ENCODE results near the gene KLHL34. TPM values are rescaled to one million over a fixed set of nuclear protein-coding genes. Genes with fewer than 3 reads are reported as not detected.

KLHL34 gene
- total RNA-seq, 2 donors from 2014 or later, result not detected

DNA sequence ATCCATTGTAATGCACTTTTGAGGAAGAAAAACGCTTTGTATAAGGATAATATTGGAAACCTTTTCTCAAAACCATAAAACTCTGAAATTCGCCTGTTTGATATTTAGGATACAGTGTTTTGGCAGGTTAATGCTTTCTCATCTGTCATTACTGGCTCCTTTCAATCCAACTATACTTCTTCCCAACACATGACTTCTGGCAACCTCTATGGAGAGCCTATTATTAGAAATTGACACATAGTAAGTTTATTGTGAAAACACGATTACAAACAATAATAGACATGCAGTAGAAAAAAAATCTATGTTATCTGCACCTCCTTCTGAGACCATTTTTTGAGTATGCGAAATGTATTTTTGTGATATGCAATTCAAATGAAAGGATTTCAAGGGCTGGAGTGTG lies 4.6 kb upstream of the KLHL34 start:
- ATAC-seq (no peak), DNase-seq (ENCODE audit: low spot score) (no peak)
- Mint-ChIP-seq H3K4me1 (ENCODE audit: low read depth in 2 of 2) (no peaks in the 10 kb centered on the region), H3K36me3 (no peaks in the 10 kb centered on the region), H3K4me3 (no peak overlapping the region), H3K27me3 (peaks cover 10 to 11% of the 10 kb centered on the region in 2 donors), H3K9me3 (no peaks in the 10 kb centered on the region), H3K27ac (no peak overlapping the region)

DNA sequence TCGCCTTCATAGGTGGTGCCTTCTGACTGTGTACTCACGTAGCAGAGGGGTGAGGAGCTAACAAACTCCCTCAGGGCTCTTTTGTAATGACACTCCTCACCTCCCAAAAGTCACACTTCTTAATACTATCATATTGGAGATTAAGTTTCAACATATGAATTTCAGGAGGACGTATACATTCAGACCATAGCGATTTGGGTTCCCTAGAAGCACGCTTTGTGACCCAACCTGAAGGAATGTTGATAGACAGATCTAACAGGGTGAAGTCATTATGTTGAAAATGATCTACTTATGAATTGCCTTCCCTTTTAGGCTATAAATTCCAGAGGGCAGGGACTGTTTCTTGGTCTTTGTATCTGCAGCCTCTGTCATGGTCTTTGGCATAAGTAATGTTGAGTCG lies 3.2 kb upstream of the KLHL34 start:
- H3K27ac Mint-ChIP-seq, result no peak overlapping the region
- DNase-seq (ENCODE audit: low spot score) (no peak), ATAC-seq (no peak)
- H3K4me3 Mint-ChIP-seq, result no peak overlapping the region
- no peaks in the 10 kb centered on the region for H3K36me3 Mint-ChIP-seq
- H3K9me3 Mint-ChIP-seq, result no peaks in the 10 kb centered on the region
- H3K27me3 Mint-ChIP-seq, result peaks cover 10 to 13% of the 10 kb centered on the region in 2 donors
- H3K4me1 Mint-ChIP-seq (ENCODE audit: low read depth in 2 of 2), result no peaks in the 10 kb centered on the region

DNA sequence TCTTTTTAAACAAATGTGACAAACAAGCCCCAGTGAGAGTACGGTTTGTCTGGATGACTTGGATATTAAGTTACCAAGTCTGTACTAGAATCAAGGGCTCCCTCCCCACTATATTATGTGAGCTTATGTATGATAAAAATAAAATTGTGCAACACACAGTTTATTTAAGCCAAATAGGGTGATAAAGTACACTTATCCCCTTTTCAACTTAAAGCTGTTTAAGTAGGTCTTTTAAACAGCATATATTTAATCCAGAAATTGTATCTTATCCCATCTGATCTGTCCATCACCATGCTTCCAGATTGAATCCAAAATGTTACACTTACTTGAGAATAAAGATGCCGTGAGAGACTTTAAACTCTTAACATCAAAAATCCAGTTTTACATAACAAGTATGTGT lies 2.0 kb upstream of the KLHL34 start:
- Mint-ChIP-seq H3K27me3 (peaks cover 10 to 11% of the 10 kb centered on the region in 2 donors), H3K4me1 (ENCODE audit: low read depth in 2 of 2) (no peaks in the 10 kb centered on the region), H3K4me3 (no peak overlapping the region), H3K9me3 (no peaks in the 10 kb centered on the region), H3K36me3 (no peaks in the 10 kb centered on the region), H3K27ac (no peak overlapping the region)
- no peak for ATAC-seq
- DNase-seq (ENCODE audit: low spot score), result no peak

DNA sequence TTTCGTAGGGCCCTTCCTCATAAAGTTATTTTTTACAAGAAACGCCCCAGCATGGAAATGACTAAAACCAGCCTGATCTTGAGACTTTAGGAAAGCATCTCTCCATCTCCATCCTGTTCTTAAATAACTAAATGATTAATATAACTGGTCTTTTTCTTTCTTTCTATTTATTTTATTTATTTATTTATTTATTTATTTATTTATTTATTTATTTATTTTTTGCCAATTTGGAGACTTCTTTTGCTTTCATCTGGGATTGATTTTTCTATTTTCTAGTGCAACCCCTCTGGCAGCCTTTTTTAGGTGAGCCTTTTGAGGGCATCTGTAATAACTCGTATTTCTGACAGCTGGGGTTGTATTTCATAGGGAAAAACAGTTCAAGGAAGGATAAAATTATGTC lies 1.2 kb upstream of the KLHL34 start:
- Mint-ChIP-seq H3K27ac (no peak overlapping the region), H3K4me1 (ENCODE audit: low read depth in 2 of 2) (no peaks in the 10 kb centered on the region)

DNA sequence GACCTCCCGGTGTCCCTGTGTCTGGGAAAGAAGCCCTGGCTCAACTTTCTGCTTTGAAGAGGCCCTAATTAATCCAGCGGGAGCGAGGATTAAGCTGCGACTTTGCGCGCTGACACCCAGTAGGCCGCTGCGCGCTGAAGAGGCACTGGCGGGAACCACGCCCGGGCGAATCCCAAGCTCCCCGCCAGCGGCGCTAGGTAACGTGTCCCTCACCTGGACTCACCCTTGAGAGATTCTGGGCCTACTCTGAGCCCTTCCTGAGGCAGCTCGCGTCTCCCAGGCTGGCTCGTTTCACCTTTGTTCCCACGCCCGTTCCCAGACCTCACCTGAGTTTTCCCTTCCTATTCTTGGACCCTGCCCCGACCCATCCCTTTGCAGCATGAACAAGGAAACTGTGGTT lies 616 bp upstream of the KLHL34 start:
- Mint-ChIP-seq H3K4me3 (no peak overlapping the region), H3K4me1 (ENCODE audit: low read depth in 2 of 2) (no peaks in the 10 kb centered on the region), H3K27ac (no peak overlapping the region), H3K27me3 (peaks cover 10 to 11% of the 10 kb centered on the region in 2 donors), H3K9me3 (no peaks in the 10 kb centered on the region), H3K36me3 (no peaks in the 10 kb centered on the region)
- DNase-seq (ENCODE audit: low spot score), result no peak
- no peak for ATAC-seq

More for the DNA sequence above, 1.2 kb upstream of the KLHL34 start:
- no peak overlapping the region for H3K4me3 Mint-ChIP-seq
- ATAC-seq (no peak), DNase-seq (ENCODE audit: low spot score) (no peak)
- H3K9me3 Mint-ChIP-seq, result no peaks in the 10 kb centered on the region
- H3K27me3 Mint-ChIP-seq, result peaks cover 10 to 11% of the 10 kb centered on the region in 2 donors
- H3K36me3 Mint-ChIP-seq, result no peaks in the 10 kb centered on the region

DNA sequence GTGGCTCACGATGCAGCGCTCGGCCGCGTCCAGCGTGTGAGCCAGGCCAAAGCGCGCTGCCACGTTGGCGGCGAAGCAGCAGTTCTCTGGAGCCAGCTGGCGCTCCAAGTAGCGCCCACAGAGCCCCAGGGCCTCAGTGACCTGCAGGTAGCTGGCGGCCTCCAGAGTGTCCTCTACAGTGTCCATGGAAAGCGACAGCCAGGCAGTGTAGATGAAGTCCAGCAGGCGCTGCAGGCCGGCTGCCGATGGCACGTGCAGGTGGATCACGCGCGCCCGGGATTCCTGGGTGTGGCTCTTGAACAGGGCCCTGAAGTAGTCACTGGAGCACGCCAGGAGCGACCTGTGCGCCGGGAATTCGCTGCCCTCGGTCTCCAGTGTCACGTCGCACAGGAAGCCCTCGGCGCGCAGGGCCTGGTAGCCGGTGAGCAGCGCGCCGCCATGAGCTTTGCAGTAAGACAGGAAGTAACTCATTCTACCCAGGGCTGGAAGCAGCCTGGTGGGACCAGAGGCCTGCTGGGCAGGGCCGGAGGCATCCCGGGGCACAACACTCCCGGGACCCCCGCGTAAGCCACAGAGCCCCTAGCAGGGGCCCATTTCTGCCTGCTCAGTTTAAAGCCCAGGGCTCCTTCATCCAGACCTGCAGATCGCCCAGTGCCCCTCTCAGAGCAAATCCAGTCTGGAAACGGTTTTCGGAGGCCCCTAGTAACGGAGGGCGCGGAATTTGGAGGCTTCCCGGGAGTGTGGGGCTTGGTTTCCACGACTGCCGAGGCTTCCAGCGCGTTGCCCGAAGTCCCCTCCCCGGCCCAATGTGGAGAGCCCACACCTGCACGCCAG lies 595 bp downstream of the KLHL34 start:
- Mint-ChIP-seq H3K27ac (no peak overlapping the region), H3K36me3 (no peaks in the 10 kb centered on the region), H3K27me3 (peaks cover 7 to 11% of the 10 kb centered on the region in 2 donors), H3K4me1 (ENCODE audit: low read depth in 2 of 2) (no peaks in the 10 kb centered on the region), H3K4me3 (no peak overlapping the region), H3K9me3 (no peaks in the 10 kb centered on the region)
- DNase-seq (ENCODE audit: low spot score) (no peak), ATAC-seq (no peak)

DNA sequence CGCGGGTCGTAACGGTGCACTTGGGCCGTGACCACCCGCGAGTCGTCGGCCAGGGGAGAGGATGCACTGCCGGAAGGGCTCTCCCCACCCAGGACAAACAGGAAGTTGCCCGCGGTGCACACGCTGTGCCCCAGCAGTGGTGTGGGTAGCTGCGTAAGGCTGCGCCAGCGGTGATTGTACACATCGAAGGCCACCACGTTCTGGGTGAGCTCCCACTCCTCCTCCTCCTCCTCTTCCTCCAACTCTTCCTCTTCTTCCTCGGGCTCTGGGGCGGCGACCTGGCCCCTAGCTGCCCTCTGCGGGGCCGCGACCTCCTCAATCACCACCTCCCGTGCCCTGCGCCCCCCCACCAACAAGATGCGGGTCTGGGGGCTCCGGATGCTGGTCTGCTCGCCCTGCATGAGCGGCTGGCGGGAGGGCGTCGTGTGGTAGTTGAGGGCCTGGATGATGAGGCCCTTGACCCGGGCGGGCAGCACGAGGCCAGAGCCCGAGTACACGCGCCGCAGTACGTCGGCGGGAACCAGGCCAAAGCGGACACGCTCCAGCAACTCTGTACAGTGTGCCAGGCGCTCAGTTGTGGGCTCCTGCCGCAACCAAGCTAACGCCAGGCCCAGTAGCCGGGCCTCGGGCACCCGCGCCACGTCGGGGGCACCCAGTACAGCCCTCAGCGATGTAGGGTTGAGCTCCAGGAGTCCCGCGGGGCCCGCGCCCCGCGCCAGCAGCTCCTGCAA lies 1.4 kb downstream of the KLHL34 start:
- ATAC-seq (no peak), DNase-seq (ENCODE audit: low spot score) (no peak)
- H3K27me3 Mint-ChIP-seq, result peaks cover 0 to 6% of the 10 kb centered on the region in 2 donors
- no peaks in the 10 kb centered on the region for H3K36me3 Mint-ChIP-seq
- H3K4me1 Mint-ChIP-seq (ENCODE audit: low read depth in 2 of 2), result no peaks in the 10 kb centered on the region
- no peaks in the 10 kb centered on the region for H3K9me3 Mint-ChIP-seq
- no peak overlapping the region for H3K4me3 Mint-ChIP-seq
- H3K27ac Mint-ChIP-seq, result no peak overlapping the region

DNA sequence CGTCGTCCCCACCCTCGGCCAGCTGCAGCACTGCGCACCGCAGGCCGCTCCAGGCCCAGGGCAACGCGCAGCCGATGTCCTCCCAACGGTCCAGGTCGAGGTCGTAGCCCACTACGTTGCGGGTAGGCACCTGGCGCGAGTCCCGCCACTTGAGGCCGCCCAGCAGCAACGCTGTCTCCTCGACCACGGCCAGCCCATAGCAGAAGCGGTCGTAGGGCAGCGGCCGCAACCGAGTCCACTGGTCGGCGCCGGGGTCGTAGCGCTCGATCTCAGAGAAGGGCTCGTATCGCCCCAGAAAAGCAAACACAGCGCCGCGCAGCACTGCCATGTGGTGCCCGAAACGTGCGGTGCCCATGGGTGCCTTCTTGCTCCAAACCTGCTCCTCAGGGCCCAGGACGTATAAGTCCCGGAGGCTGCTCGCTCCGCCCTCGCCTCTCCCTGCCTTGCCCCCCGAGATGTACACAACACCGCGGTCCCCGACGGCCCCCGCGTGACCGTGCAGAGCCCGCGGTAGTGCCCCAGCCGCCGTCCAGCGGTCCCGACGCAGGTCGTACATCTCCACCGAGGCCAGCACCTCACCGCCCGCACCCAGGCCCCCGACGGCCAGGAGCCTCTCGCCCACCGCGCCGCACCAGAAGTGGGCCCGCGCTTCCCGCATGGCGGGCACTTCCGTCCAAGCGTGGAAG lies 2.1 kb downstream of the KLHL34 start:
- ATAC-seq (no peak), DNase-seq (ENCODE audit: low spot score) (no peak)
- H3K27me3 Mint-ChIP-seq, result peaks cover 0 to 6% of the 10 kb centered on the region in 2 donors
- H3K4me1 Mint-ChIP-seq (ENCODE audit: low read depth in 2 of 2), result no peaks in the 10 kb centered on the region
- no peak overlapping the region for H3K27ac Mint-ChIP-seq
- no peaks in the 10 kb centered on the region for H3K36me3 Mint-ChIP-seq
- H3K9me3 Mint-ChIP-seq, result no peaks in the 10 kb centered on the region
- H3K4me3 Mint-ChIP-seq, result no peak overlapping the region

DNA sequence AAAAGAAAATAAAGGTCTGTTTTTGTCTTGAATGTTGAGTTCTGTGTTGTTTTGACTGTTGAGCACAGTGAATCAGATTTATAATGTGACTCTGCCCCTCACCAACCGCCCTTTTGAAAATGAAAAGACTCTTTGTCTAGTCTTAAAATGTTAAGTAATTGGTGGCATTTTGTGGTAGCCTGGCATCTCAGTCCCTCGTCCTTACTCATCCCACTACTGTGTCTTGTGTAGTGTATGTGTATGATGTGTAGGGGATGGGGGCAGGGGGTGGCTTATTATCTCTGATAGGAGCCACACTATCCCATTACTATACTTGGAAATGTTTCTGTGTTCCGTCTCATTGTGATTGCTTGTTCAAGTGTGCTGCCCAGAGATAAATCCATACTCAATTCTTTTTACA lies 12.2 kb downstream of the KLHL34 start:
- ATAC-seq (no peak), DNase-seq (ENCODE audit: low spot score) (no peak)
- Mint-ChIP-seq H3K9me3 (no peaks in the 10 kb centered on the region), H3K4me1 (ENCODE audit: low read depth in 2 of 2) (no peaks in the 10 kb centered on the region), H3K27ac (no peak overlapping the region), H3K36me3 (no peaks in the 10 kb centered on the region), H3K4me3 (no peak overlapping the region), H3K27me3 (peaks cover 0 to 6% of the 10 kb centered on the region in 2 donors)

DNA sequence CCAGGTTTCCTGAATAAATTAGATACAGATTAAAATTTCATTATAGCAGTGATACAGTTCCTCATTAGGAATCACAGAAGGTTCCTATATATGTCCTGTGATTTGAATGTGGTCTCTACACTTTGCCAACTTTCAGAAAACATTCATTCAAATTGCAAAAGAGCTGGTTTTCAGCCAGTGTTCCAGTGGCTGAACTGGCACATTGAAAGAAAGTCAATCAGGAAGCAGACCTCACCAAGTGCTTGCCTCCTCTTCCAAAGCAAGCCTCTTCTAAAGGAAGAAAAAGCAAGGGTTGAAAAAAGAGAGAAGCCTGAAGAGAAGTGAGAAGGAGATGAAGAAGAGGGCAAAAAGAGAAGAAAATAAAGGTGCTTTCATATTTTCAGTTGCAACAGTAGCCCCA lies 12.7 kb downstream of the KLHL34 start:
- Mint-ChIP-seq H3K27ac (no peak overlapping the region), H3K27me3 (peaks cover 0 to 6% of the 10 kb centered on the region in 2 donors), H3K9me3 (no peaks in the 10 kb centered on the region), H3K4me1 (ENCODE audit: low read depth in 2 of 2) (no peaks in the 10 kb centered on the region), H3K36me3 (no peaks in the 10 kb centered on the region), H3K4me3 (no peak overlapping the region)
- ATAC-seq (no peak), DNase-seq (ENCODE audit: low spot score) (no peak)

DNA sequence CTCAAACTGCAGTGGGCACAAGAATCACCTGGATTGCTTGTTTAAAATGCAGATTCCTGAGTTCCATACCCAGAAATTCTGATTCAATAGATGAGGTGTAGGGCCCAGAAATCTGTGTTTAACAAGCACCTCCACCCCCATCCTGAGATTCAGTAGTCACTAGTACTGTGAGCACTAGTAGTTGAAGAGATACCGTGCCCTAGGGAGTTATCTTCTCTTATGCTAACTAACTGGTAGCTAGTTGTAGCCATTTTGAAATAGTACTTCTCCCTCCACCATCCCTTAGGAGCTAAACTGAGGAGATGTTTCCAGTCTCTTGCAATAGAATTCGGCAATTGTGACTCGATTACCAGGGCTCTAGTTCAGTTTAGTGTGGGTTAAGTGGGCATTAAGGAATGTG lies 18.4 kb downstream of the KLHL34 start:
- Mint-ChIP-seq H3K27me3 (no peaks in the 10 kb centered on the region), H3K9me3 (no peaks in the 10 kb centered on the region), H3K36me3 (no peaks in the 10 kb centered on the region), H3K27ac (no peak overlapping the region), H3K4me1 (ENCODE audit: low read depth in 2 of 2) (no peaks in the 10 kb centered on the region), H3K4me3 (no peak overlapping the region)
- ATAC-seq, result no peak
- DNase-seq (ENCODE audit: low spot score), result no peak

DNA sequence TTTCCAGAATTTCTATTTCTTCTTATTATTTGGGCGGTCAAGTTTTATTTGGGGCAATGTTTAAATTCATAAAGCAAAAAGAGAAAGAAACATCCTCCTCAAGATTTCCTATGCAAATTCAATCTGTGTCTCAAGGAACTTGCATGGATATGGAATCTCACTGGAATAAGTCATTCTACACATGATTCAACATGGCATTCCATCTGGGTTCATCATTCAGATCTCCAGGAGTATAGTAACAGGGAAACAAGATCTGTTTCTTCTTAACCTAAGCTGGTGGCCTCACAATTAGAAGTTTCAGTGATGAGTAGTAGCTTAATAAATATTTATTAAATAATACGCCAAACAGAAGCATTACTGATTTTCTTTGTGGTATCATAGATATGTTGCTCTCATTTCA lies 19.8 kb downstream of the KLHL34 start:
- Mint-ChIP-seq H3K9me3 (no peaks in the 10 kb centered on the region), H3K27ac (no peak overlapping the region), H3K36me3 (no peaks in the 10 kb centered on the region), H3K4me1 (ENCODE audit: low read depth in 2 of 2) (no peaks in the 10 kb centered on the region), H3K27me3 (no peaks in the 10 kb centered on the region), H3K4me3 (no peak overlapping the region)
- no peak for ATAC-seq
- DNase-seq (ENCODE audit: low spot score), result no peak

DNA sequence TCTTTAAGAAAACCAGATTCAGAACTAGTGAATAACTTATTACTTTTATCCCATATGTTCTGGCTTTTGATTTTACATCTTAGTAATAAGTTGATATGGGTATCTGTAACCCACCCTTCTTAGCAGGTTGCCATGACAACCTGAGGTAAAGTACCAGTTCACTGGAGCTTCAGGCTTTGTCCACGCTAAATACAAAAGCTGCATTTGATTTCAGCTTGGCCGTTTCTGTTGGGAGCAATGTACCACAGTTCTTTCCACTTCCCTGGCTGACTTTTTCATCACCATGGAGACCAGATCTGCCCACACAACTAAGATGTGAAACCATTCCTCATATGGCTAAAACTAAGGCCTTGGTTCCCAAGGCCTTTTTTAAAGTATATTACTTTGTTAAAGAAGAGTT lies 26.1 kb downstream of the KLHL34 start:
- no peaks in the 10 kb centered on the region for H3K9me3 Mint-ChIP-seq
- no peak for DNase-seq (ENCODE audit: low spot score)
- no peaks in the 10 kb centered on the region for H3K4me1 Mint-ChIP-seq (ENCODE audit: low read depth in 2 of 2)
- ATAC-seq, result no peak
- no peak overlapping the region for H3K27ac Mint-ChIP-seq
- no peaks in the 10 kb centered on the region for H3K27me3 Mint-ChIP-seq
- H3K36me3 Mint-ChIP-seq, result no peaks in the 10 kb centered on the region
- H3K4me3 Mint-ChIP-seq, result no peak overlapping the region

Measured in natural killer cell treated with Interleukin-12 subunit alpha and Interleukin-12 subunit beta and Interleukin-15 and Interleukin-18, amount 100 ng/mL, for 72 hours (primary cell).